K562 (cell line): ENCODE data around the gene GMDS. TPM values are rescaled to one million over a fixed set of nuclear protein-coding genes. Genes with fewer than 3 reads are reported as not detected.

Experiments
- ATAC-seq: fragments of 200-7000 bp; cut with Tn5 transposase; 3 replicates; pipeline ENCODE4 v1.9.1; 2020; ENCODE audit warnings: moderate library complexity
- BruUV-seq: library from RNA; stranded (reverse); fragments of 400-500 nt; replicated peaks from 2 replicates; lab custom pipeline; 2021; lab: Mats Ljungman, UMichigan
- CTCF ChIA-PET: fragments of 300-600 bp; formaldehyde crosslinking; extraction: SDS; loops from one replicate; lab custom pipeline; 2021; ENCODE audit warnings: low intra/inter-chr PET ratio; lab: Yijun Ruan, JAX
- POLR2A ChIA-PET: fragments of 300-600, 350-650 bp; sonication (Branson Sonifier 250); formaldehyde crosslinking; extraction: SDS; loops from one replicate; lab custom pipeline; 2021; ENCODE audit warnings: antibody characterized with exemption, inconsistent platforms; lab: Yijun Ruan, JAX
- DNase-seq, 4 experiments: peaks; one replicate each; pipeline versions ENCODE4 v3.0.0 to v3.0.0-alpha.2; 2011 to 2018; ENCODE audit warnings: low spot score in 3 of 4, mixed read lengths in 3 of 4; ENCODE audit errors: extremely low read depth in 1 of 4
- FAIRE-seq: peaks from 2 replicates; lab custom pipeline; 2011; peaks lifted over from hg19 to GRCh38; lab: Jason Lieb, UNC
- H2AFZ ChIP-seq: 2 replicates; pipeline ENCODE4 v1.6.0; 2011; ENCODE audit warnings: low read depth, low read length, control low read depth, inconsistent platforms
- H3K27ac ChIP-seq: fragments of 200-600 bp; 3 replicates; pipeline ENCODE4 v1.8.0; 2011; ENCODE audit warnings: low read depth, mild to moderate bottlenecking, control low read depth, inconsistent platforms, low read length, moderate library complexity, mixed read lengths; ENCODE audit errors: extremely low read depth
- H3K27me3 ChIP-seq, 2 experiments: fragments of 300-600 bp in 1 of 2; 2 replicates in 1 of 2; 3 replicates in 1 of 2; pipeline versions ENCODE4 v1.6.0 to v1.8.0; 2011; ENCODE audit warnings: inconsistent platforms in 2 of 2, low read length in 2 of 2, mild to moderate bottlenecking in 1 of 2, mixed read lengths in 1 of 2, moderate library complexity in 1 of 2; ENCODE audit not compliant: control insufficient read depth in 2 of 2, insufficient read depth in 2 of 2
- H3K36me3 ChIP-seq: fragments of 300-600 bp; 3 replicates; pipeline ENCODE4 v1.8.0; 2011; ENCODE audit warnings: mild to moderate bottlenecking, low read length, inconsistent platforms; ENCODE audit not compliant: control insufficient read depth, insufficient read depth
- H3K4me1 ChIP-seq, 2 experiments: fragments of 200-600 bp in 1 of 2; replicated peaks in 1 of 2; 2 replicates in 1 of 2; 3 replicates in 1 of 2; pipeline versions ENCODE4 v1.5.1 to v1.8.0; 2011; ENCODE audit warnings: inconsistent platforms in 2 of 2, low read length in 2 of 2, mild to moderate bottlenecking in 1 of 2, mixed read lengths in 1 of 2, moderate library complexity in 1 of 2; ENCODE audit not compliant: control insufficient read depth in 2 of 2, insufficient read depth in 2 of 2
- H3K4me2 ChIP-seq: 2 replicates; pipeline ENCODE4 v1.6.1; 2011; ENCODE audit warnings: low read length, control low read depth, inconsistent platforms, mixed read lengths; ENCODE audit not compliant: insufficient read depth
- H3K4me3 ChIP-seq: fragments of 200-600 bp; sonication (generic), shearing (Covaris generic); 2 replicates; pipeline ENCODE4 v1.5.1; 2016; ENCODE audit warnings: control low read depth, inconsistent platforms
- H3K79me2 ChIP-seq: fragments of 200-600 bp; 3 replicates; pipeline ENCODE4 v1.8.0; 2011; ENCODE audit warnings: low read length, inconsistent platforms; ENCODE audit not compliant: control insufficient read depth, insufficient read depth
- H3K9ac ChIP-seq, 2 experiments: 2 replicates each; pipeline versions ENCODE4 v1.6.0 to v1.6.1; 2011; ENCODE audit warnings: low read depth in 2 of 2, low read length in 2 of 2, control low read depth in 1 of 2, inconsistent platforms in 1 of 2, mild to moderate bottlenecking in 1 of 2, mixed read lengths in 1 of 2; ENCODE audit not compliant: insufficient read depth in 1 of 2
- H3K9me1 ChIP-seq: one replicate; pipeline ENCODE4 v1.6.0; 2011; ENCODE audit warnings: inconsistent platforms, mild to moderate bottlenecking, low read length, moderate library complexity; ENCODE audit not compliant: control insufficient read depth, insufficient read depth
- H3K9me3 ChIP-seq: replicated peaks from 2 replicates; pipeline ENCODE4 v1.5.1; 2011; ENCODE audit warnings: low read depth, low read length, inconsistent platforms; ENCODE audit not compliant: control insufficient read depth, insufficient read depth
- H4K20me1 ChIP-seq: replicated peaks from 2 replicates; pipeline ENCODE4 v1.6.1; 2011; ENCODE audit warnings: low read length, inconsistent platforms, mixed read lengths; ENCODE audit not compliant: control insufficient read depth, insufficient read depth
- ATF6 ChIP-seq: sonication (generic); formaldehyde crosslinking; IDR thresholded peaks from 2 replicates; pipeline ENCODE4 v1.4.0; 2020; ENCODE audit warnings: mild to moderate bottlenecking, missing genetic modification reagents
- CTBP1 ChIP-seq: fragments of 450-650 bp; IDR thresholded peaks from 2 replicates; pipeline ENCODE4 v1.6.1; 2016; ENCODE audit warnings: borderline replicate concordance
- CUX1 ChIP-seq: fragments of 200-800 bp; sonication (Bioruptor generic); IDR thresholded peaks from 2 replicates; pipeline ENCODE4 v1.6.1; 2016; ENCODE audit warnings: missing genetic modification characterization, missing compliant biosample characterization
- GABPA ChIP-seq: fragments of 200-800 bp; sonication (Bioruptor generic); conservative IDR thresholded peaks from 2 replicates; pipeline ENCODE4 v1.6.1; 2016; ENCODE audit warnings: low read depth, missing genetic modification characterization, missing compliant biosample characterization
- RB1 ChIP-seq: fragments of 450-650 bp; IDR thresholded peaks from 2 replicates; pipeline ENCODE4 v1.6.1; 2017; ENCODE audit warnings: low read depth, mild to moderate bottlenecking
- SMAD1 ChIP-seq: fragments of 150-350 bp; IDR thresholded peaks from 2 replicates; pipeline ENCODE4 v1.6.1; 2014; ENCODE audit warnings: low read length, low read depth; ENCODE audit not compliant: partially characterized antibody
- SRSF1 ChIP-seq: fragments of 200-400 bp; formaldehyde crosslinking; IDR thresholded peaks from 2 replicates; pipeline ENCODE4 v1.6.1; 2017; ENCODE audit warnings: mild to moderate bottlenecking, low read depth, low read length, moderate library complexity
- ZNF146 ChIP-seq: IDR thresholded peaks from one replicate; pipeline ENCODE4 v1.6.1; 2018; ENCODE audit warnings: missing compliant biosample characterization; ENCODE audit not compliant: unreplicated experiment
- WGBS: fragments of 100-300 bp; shearing (Covaris generic); methylation state at CpG from one replicate; pipeline ENCODE4 v1.1.6; 2016; ENCODE audit warnings: low coverage, mixed read lengths; ENCODE audit not compliant: insufficient coverage; ENCODE audit errors: missing lambda C conversion rate; 5-methylcytosine and 5-hydroxymethylcytosine counted together
- in situ Hi-C: fragments of 300-500 bp; cut with MboI; formaldehyde crosslinking; loops from 4 replicates; pipeline ENCODE4 v1.15.0; 2018; ENCODE audit warnings: inconsistent platforms, mixed read lengths
- intact Hi-C: fragments of 100-400 bp; cut with micrococcal nuclease; formaldehyde crosslinking; loops from 2 replicates; pipeline ENCODE4 v1.14.2; 2022
- polyA plus RNA-seq, 8 experiments: library from polyadenylated mRNA; depleted of rRNA in 4 of 8; stranded (reverse) in 5 of 8; unstranded in 3 of 8; fragments of >200 nt; fragmentation: Nextera tagmentation in 2 of 8; fragmentation: Illumina TruSeq in 1 of 8; extraction: Ambion mirVana in 2 of 8; extraction: Trizol in 1 of 8; gene quantifications; 2 replicates each; pipeline versions ENCODE4 v1.2.1 to v1.2.3, GENCODE V29; 2011 to 2014; ENCODE audit warnings: inconsistent platforms in 1 of 8, missing spikeins in 1 of 8
- total RNA-seq, 7 experiments: library from RNA; depleted of rRNA in 6 of 7; stranded (reverse); fragments of >200 nt in 6 of 7; fragmentation: Illumina TruSeq in 2 of 7; extraction: Trizol in 2 of 7; gene quantifications; 2 replicates each; pipeline versions ENCODE4 v1.2.1 to v1.2.3, GENCODE V29; 2011 to 2021; ENCODE audit warnings: low replicate concordance in 1 of 7
- TF ChIP-seq, protein P1 (sequence below): IDR thresholded peaks from 2 replicates; pipeline ENCODE4 v1.6.1; 2011; ENCODE audit warnings: borderline replicate concordance, low read depth, mild to moderate bottlenecking, moderate library complexity, low read length; ENCODE audit not compliant: insufficient read depth, poor library complexity, severe bottlenecking

GMDS gene
- total and polyA plus RNA-seq, 9 of the 15 experiments (the other 6 are each of a cell fraction or from before 2014, with no cell fraction given), result 0.48 to 31.8 (median 13.4) TPM

- Histone ChIP-seq H3K27ac (no peak overlapping the region), H3K4me1 (no peaks in the 10 kb centered on the region), H3K4me2 (no peak overlapping the region), H2AFZ (no peak overlapping the region), H3K4me3 (no peak overlapping the region), H3K36me3 (no peaks in the 10 kb centered on the region), H3K9me1 (no peaks in the 10 kb centered on the region), H3K79me2 (no peaks in the 10 kb centered on the region), H3K9ac (no peak overlapping the region), H3K27me3 (no peaks in the 10 kb centered on the region; a peak in 2 of 5 replicates), H3K9me3 (no peaks in the 10 kb centered on the region), H4K20me1 (no peaks in the 10 kb centered on the region; the same call in 1 of the 2 replicates)
- in situ Hi-C loops, result no loop called here
- BruUV-seq, result no TSS peak
- POLR2A ChIA-PET, result interaction anchor here (0.7 to 2.0 kb wide), 4 partner anchors 10 to 1049 kb away, joined by 3 to 5 read pairs (median 3); no protein-coding TSS in a partner anchor
- peak; percentile 96 for ATAC-seq
- CTCF ChIA-PET, result interaction anchor here (1.0 to 1.8 kb wide), 2 partner anchors 144 to 240 kb away, joined by 5 to 17 read pairs; no protein-coding TSS in a partner anchor
- peak in 3 of 4 experiments; percentile 39 to 62 (median 49) for DNase-seq
- 3% methylated on average over 6 of the region's 6 CpGs for WGBS
- intact Hi-C loops, result loop anchor here (1.0 to 10.0 kb wide), 3 partner anchors 145 to 425 kb away; no protein-coding TSS in a partner anchor
- peak; percentile 91 for FAIRE-seq
- TF ChIP-seq CTBP1 (no peak), CUX1 (no peak), SMAD1 (no peak), SRSF1 (no peak), RB1 (no peak), ZNF146 (CRISPR knock-in tag) (no peak), GABPA (tag) (no peak), ATF6 (no peak)
- TF ChIP-seq, protein P1, sequence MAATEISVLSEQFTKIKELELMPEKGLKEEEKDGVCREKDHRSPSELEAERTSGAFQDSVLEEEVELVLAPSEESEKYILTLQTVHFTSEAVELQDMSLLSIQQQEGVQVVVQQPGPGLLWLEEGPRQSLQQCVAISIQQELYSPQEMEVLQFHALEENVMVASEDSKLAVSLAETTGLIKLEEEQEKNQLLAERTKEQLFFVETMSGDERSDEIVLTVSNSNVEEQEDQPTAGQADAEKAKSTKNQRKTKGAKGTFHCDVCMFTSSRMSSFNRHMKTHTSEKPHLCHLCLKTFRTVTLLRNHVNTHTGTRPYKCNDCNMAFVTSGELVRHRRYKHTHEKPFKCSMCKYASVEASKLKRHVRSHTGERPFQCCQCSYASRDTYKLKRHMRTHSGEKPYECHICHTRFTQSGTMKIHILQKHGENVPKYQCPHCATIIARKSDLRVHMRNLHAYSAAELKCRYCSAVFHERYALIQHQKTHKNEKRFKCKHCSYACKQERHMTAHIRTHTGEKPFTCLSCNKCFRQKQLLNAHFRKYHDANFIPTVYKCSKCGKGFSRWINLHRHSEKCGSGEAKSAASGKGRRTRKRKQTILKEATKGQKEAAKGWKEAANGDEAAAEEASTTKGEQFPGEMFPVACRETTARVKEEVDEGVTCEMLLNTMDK, result peak; percentile 61
Measured at GRCh38 chr6:2209226-2209809, 36.1 kb downstream of the GMDS start.
